Thoracic aorta (tissue), 2 donors: Measurements from ENCODE around the gene ECE2. TPM values are rescaled to one million over a fixed set of nuclear protein-coding genes. Genes with fewer than 3 reads are reported as not detected.

Experiments used
- ATAC-seq: fragments of 150-250 bp; one replicate; pipeline ENCODE4 v1.8.0; 2017; ENCODE audit warnings: low read depth; ENCODE audit not compliant: insufficient number of reproducible peaks, low FRiP score
- DNase-seq: peaks from one replicate; pipeline ENCODE4 v3.0.0-alpha.2; 2020; ENCODE audit warnings: low spot score
- H3K27ac ChIP-seq, 2 donors: fragments of 200-600 bp; sonication (generic); 1 replicate in 1 of 2; 2 replicates in 1 of 2; pipeline ENCODE4 v1.5.1; 2016; ENCODE audit warnings: mild to moderate bottlenecking in 2 of 2, moderate library complexity in 2 of 2
- H3K27me3 ChIP-seq: fragments of 200-600 bp; sonication (generic); replicated peaks from 2 replicates; pipeline ENCODE4 v1.6.0; 2016; ENCODE audit warnings: mild to moderate bottlenecking; ENCODE audit not compliant: insufficient read depth
- H3K36me3 ChIP-seq: fragments of 200-600 bp; sonication (generic); one replicate; pipeline ENCODE4 v1.5.1; 2016
- H3K4me1 ChIP-seq, 2 donors: fragments of 200-600 bp; sonication (generic); 1 replicate in 1 of 2; 2 replicates in 1 of 2; pipeline versions ENCODE4 v1.5.1 to v1.6.0; 2016; ENCODE audit warnings: low read depth in 2 of 2, mild to moderate bottlenecking in 1 of 2; ENCODE audit not compliant: control insufficient read depth in 1 of 2
- H3K4me3 ChIP-seq: fragments of 200-600 bp; sonication (generic); 2 replicates; pipeline ENCODE4 v1.5.1; 2016; ENCODE audit warnings: mild to moderate bottlenecking
- H3K9me3 ChIP-seq: fragments of 200-600 bp; sonication (generic); 2 replicates; pipeline ENCODE4 v1.5.1; 2016
- total RNA-seq, 2 donors: library from RNA; depleted of rRNA; stranded (reverse); fragments of >200 nt; gene quantifications; one replicate each; pipeline versions ENCODE4 v1.1.0 to v1.2.3, GENCODE V29; 2016
- TF ChIP-seq, protein P1 (sequence below): fragments of 200-600 bp; sonication (generic); IDR thresholded peaks from one replicate; pipeline ENCODE4 v1.5.1; 2019; ENCODE audit warnings: antibody characterized with exemption

The ECE2 gene
- total RNA-seq, 2 donors from 2014 or later = not detected

GRCh38 chr3:184230081-184230602 lies 45.7 kb upstream of the ECE2 start:
- H3K4me3 ChIP-seq = peak overlapping the region; percentile 76
- no peaks in the 10 kb centered on the region for H3K9me3 ChIP-seq
- H3K27me3 ChIP-seq = peaks cover 22% of the 10 kb centered on the region
- no peak for ATAC-seq
- H3K27ac ChIP-seq = no peak overlapping the region
- DNase-seq = no peak
- TF ChIP-seq, protein P1, sequence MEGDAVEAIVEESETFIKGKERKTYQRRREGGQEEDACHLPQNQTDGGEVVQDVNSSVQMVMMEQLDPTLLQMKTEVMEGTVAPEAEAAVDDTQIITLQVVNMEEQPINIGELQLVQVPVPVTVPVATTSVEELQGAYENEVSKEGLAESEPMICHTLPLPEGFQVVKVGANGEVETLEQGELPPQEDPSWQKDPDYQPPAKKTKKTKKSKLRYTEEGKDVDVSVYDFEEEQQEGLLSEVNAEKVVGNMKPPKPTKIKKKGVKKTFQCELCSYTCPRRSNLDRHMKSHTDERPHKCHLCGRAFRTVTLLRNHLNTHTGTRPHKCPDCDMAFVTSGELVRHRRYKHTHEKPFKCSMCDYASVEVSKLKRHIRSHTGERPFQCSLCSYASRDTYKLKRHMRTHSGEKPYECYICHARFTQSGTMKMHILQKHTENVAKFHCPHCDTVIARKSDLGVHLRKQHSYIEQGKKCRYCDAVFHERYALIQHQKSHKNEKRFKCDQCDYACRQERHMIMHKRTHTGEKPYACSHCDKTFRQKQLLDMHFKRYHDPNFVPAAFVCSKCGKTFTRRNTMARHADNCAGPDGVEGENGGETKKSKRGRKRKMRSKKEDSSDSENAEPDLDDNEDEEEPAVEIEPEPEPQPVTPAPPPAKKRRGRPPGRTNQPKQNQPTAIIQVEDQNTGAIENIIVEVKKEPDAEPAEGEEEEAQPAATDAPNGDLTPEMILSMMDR = no peak
- H3K36me3 ChIP-seq = no peaks in the 10 kb centered on the region
- peaks cover 12 to 18% of the 10 kb centered on the region in 2 donors for H3K4me1 ChIP-seq

DNA sequence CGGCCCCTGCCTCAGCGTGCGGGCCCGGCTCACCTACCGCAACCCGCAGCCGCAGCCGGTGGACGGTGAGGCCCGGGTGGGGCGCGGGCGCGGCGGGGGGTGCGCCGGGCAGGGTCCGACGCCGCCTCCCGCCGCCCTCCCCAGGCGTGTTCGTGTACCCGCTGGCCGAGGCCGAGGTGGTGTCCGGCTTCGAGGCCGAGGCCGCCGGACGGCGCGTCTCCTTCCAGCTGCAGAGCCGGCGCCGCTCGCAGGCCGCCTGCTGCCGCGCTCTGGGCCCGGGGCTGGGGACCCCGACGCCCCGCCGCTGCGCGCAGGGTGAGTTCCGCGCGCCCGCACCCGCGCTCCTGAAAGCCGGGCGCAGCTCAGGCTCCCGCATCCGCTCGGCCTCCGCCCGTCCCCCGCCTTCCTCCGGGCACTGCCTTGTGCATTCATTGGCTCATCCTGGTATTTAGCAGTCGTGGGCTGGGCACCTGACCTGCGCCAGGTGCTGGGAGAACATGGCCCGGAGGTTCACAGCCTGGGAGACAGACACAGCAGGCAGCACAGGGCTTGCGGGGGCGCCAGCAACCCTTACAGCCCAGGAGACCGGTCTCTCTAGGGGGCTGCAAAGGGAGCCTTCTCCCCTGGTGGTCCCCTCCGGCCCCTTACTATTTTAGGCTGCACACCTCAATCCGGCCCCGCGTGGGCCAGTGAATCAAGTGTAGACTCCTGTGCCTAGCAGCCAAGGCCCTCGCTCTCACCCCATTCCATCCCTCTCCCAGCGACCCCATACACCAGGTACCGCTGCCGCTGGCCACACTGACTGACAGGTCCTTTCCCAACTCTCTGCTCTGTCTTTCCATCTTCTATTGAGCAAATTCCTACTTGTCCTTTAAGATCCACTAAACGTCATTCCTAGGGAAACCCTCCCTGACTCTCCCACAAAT lies 45.0 kb upstream of the ECE2 start:
- no peaks in the 10 kb centered on the region for H3K36me3 ChIP-seq
- H3K27ac ChIP-seq = no peak overlapping the region
- H3K4me1 ChIP-seq = peaks cover 12 to 18% of the 10 kb centered on the region in 2 donors
- DNase-seq (no peak), ATAC-seq (no peak)
- TF ChIP-seq, protein P1 = no peak
- no peaks in the 10 kb centered on the region for H3K9me3 ChIP-seq
- H3K4me3 ChIP-seq = peak overlapping the region; percentile 76
- H3K27me3 ChIP-seq = peaks cover 22% of the 10 kb centered on the region

GRCh38 chr3:184231671-184232070 lies 44.2 kb upstream of the ECE2 start:
- ATAC-seq (no peak), DNase-seq (no peak)
- H3K27me3 ChIP-seq = peaks cover 18% of the 10 kb centered on the region
- H3K9me3 ChIP-seq = no peaks in the 10 kb centered on the region
- H3K4me1 ChIP-seq = peaks cover 12 to 18% of the 10 kb centered on the region in 2 donors
- no peaks in the 10 kb centered on the region for H3K36me3 ChIP-seq
- no peak overlapping the region for H3K27ac ChIP-seq
- TF ChIP-seq, protein P1 = no peak
- H3K4me3 ChIP-seq = no peak overlapping the region

- no peaks in the 10 kb centered on the region for H3K36me3 ChIP-seq
- H3K27me3 ChIP-seq = peaks cover 18% of the 10 kb centered on the region
- no peak overlapping the region for H3K27ac ChIP-seq
- peaks cover 12 to 18% of the 10 kb centered on the region in 2 donors for H3K4me1 ChIP-seq
- ATAC-seq (no peak), DNase-seq (no peak)
- no peaks in the 10 kb centered on the region for H3K9me3 ChIP-seq
- TF ChIP-seq, protein P1 = no peak
- no peak overlapping the region for H3K4me3 ChIP-seq
Observed at GRCh38 chr3:184233127-184233843, 42.5 kb upstream of the ECE2 start.

DNA sequence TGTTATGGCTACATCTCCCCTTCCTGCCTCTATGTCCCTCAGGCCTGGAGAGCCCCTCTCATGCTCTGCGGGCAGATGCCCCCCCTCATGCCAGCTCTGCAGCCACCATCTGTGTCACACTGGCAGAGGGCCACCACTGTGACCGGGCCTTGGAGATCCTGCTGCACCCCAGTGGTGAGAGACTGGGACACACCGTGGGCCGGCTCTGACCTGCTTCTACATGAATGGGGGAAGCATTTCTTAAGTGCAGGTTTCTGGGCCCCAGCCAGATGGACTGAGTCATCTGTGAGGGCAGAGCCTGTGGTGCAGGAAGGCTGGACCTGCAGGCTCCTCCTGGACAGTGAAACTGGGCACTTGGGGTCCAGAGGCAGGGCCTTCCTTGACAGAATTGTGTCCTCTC lies 41.6 kb upstream of the ECE2 start:
- H3K27ac ChIP-seq = no peak overlapping the region
- H3K4me1 ChIP-seq = peaks cover 12 to 17% of the 10 kb centered on the region in 2 donors
- H3K36me3 ChIP-seq = no peaks in the 10 kb centered on the region
- ATAC-seq (no peak), DNase-seq (no peak)
- H3K4me3 ChIP-seq = no peak overlapping the region
- no peaks in the 10 kb centered on the region for H3K9me3 ChIP-seq
- TF ChIP-seq, protein P1 = no peak
- H3K27me3 ChIP-seq = peaks cover 18% of the 10 kb centered on the region
